OCI-LY1 (cell line): ENCODE measurements around the gene AMDHD2.

ENCODE experiments used
- H2AFZ ChIP-seq: fragments of 200-600 bp; sonication (generic), shearing (Covaris generic); 2 replicates; pipeline ENCODE4 v1.6.0; 2014; ENCODE audit warnings: antibody characterized with exemption, mild to moderate bottlenecking, low read length
- H3F3A ChIP-seq: fragments of 200-600 bp; sonication (generic), shearing (Covaris generic); 2 replicates; pipeline ENCODE4 v1.6.0; 2014; ENCODE audit warnings: mild to moderate bottlenecking, antibody characterized with exemption, low read length, moderate library complexity; ENCODE audit not compliant: insufficient read depth
- H3K27ac ChIP-seq: fragments of 200-600 bp; sonication (generic); 2 replicates; pipeline ENCODE4 v1.5.1; 2014; ENCODE audit warnings: low read length, mixed run types, mild to moderate bottlenecking, low read depth; ENCODE audit not compliant: poor library complexity, severe bottlenecking
- H3K27me3 ChIP-seq: fragments of 200-600 bp; sonication (generic); 2 replicates; pipeline ENCODE4 v1.6.0; 2014; ENCODE audit warnings: antibody characterized with exemption, mild to moderate bottlenecking, low read length, moderate library complexity; ENCODE audit not compliant: insufficient read depth
- H3K36me3 ChIP-seq: fragments of 200-600 bp; sonication (generic); 2 replicates; pipeline ENCODE4 v1.6.1; 2014; ENCODE audit warnings: mild to moderate bottlenecking, antibody characterized with exemption, low read length, moderate library complexity, mixed read lengths; ENCODE audit not compliant: insufficient read depth
- H3K4me1 ChIP-seq: fragments of 200-600 bp; sonication (generic); 2 replicates; pipeline ENCODE4 v1.5.1; 2014; ENCODE audit warnings: mild to moderate bottlenecking, low read length, moderate library complexity; ENCODE audit not compliant: insufficient read depth, severe bottlenecking
- H3K4me2 ChIP-seq: fragments of 200-600 bp; sonication (generic), shearing (Covaris generic); 2 replicates; pipeline ENCODE4 v1.6.1; 2014; ENCODE audit warnings: low read length
- H3K4me3 ChIP-seq: fragments of 200-600 bp; sonication (generic); 2 replicates; pipeline ENCODE4 v1.5.1; 2014; ENCODE audit warnings: low read length, low read depth, mild to moderate bottlenecking, mixed read lengths; ENCODE audit not compliant: poor library complexity, severe bottlenecking
- H3K79me2 ChIP-seq: fragments of 200-600 bp; shearing (Covaris generic); 2 replicates; pipeline ENCODE4 v1.6.1; 2016; ENCODE audit warnings: mixed run types, low read length, mixed read lengths; ENCODE audit not compliant: insufficient read depth
- H3K9ac ChIP-seq: fragments of 200-600 bp; sonication (generic), shearing (Covaris generic); 2 replicates; pipeline ENCODE4 v1.6.1; 2014; ENCODE audit warnings: mild to moderate bottlenecking, low read length, mixed read lengths
- H3K9me2 ChIP-seq: fragments of 200-600 bp; sonication (generic), shearing (Covaris generic); 2 replicates; pipeline ENCODE4 v1.6.1; 2014; ENCODE audit warnings: low read depth, mild to moderate bottlenecking, low read length, mixed read lengths
- H3K9me3 ChIP-seq: fragments of 200-600 bp; shearing (Covaris generic); 2 replicates; pipeline ENCODE4 v1.6.1; 2014; ENCODE audit warnings: low read length, mixed read lengths
- H4K20me1 ChIP-seq: fragments of 200-600 bp; sonication (generic), shearing (Covaris generic); 2 replicates; pipeline ENCODE4 v1.6.0; 2016; ENCODE audit warnings: mild to moderate bottlenecking, low read length; ENCODE audit not compliant: insufficient read depth
- CTCF ChIP-seq: fragments of 200-600 bp; sonication (generic), shearing (Covaris generic); IDR thresholded peaks from 2 replicates; pipeline ENCODE4 v1.5.1; 2017; ENCODE audit warnings: mild to moderate bottlenecking, antibody characterized with exemption, low read length, moderate library complexity, mixed read lengths
- EZH2 ChIP-seq: fragments of 200-600 bp; sonication (generic), shearing (Covaris generic); IDR thresholded peaks from 2 replicates; pipeline ENCODE4 v1.8.0; 2017; ENCODE audit warnings: borderline replicate concordance, mixed run types, mild to moderate bottlenecking, antibody characterized with exemption, low read length, moderate library complexity, mixed read lengths

Gene AMDHD2

GRCh38 chr16:2481676-2482075, 38.5 kb upstream of the AMDHD2 start:
- no peaks in the 10 kb centered on the region; the same call in 1 of the 2 replicates for H3K27me3 ChIP-seq
- H3K9me3 ChIP-seq, result no peaks in the 10 kb centered on the region
- H3K79me2 ChIP-seq, result no peaks in the 10 kb centered on the region
- no peaks in the 10 kb centered on the region for H3K36me3 ChIP-seq
- TF ChIP-seq CTCF (no peak), EZH2 (no peak)
- no peak overlapping the region for H3K27ac ChIP-seq
- H3K4me1 ChIP-seq, result peaks cover under 1% of the 10 kb centered on the region
- no peak overlapping the region for H3K4me2 ChIP-seq
- H2AFZ ChIP-seq, result no peak overlapping the region
- H4K20me1 ChIP-seq, result no peaks in the 10 kb centered on the region
- no peaks in the 10 kb centered on the region for H3F3A ChIP-seq
- H3K4me3 ChIP-seq, result no peak overlapping the region
- no peak overlapping the region for H3K9ac ChIP-seq
- no peaks in the 10 kb centered on the region for H3K9me2 ChIP-seq

GRCh38 chr16:2482249-2482648, 37.9 kb upstream of the AMDHD2 start:
- no peaks in the 10 kb centered on the region for H3K9me2 ChIP-seq
- H3K4me3 ChIP-seq, result no peak overlapping the region
- H3K9ac ChIP-seq, result no peak overlapping the region
- H4K20me1 ChIP-seq, result no peaks in the 10 kb centered on the region
- H3F3A ChIP-seq, result no peaks in the 10 kb centered on the region
- H3K4me1 ChIP-seq, result peaks cover 7% of the 10 kb centered on the region
- no peak overlapping the region for H2AFZ ChIP-seq
- no peaks in the 10 kb centered on the region; the same call in 1 of the 2 replicates for H3K27me3 ChIP-seq
- H3K9me3 ChIP-seq, result no peaks in the 10 kb centered on the region
- no peak overlapping the region for H3K27ac ChIP-seq
- no peaks in the 10 kb centered on the region for H3K79me2 ChIP-seq
- TF ChIP-seq CTCF, result no peak
- no peaks in the 10 kb centered on the region for H3K36me3 ChIP-seq
- H3K4me2 ChIP-seq, result no peak overlapping the region

GRCh38 chr16:2482708-2483534, 37.2 kb upstream of the AMDHD2 start:
- Histone ChIP-seq H3K36me3 (no peaks in the 10 kb centered on the region), H4K20me1 (no peaks in the 10 kb centered on the region), H3K4me1 (peaks cover 8% of the 10 kb centered on the region), H3K9me2 (no peaks in the 10 kb centered on the region), H3K4me3 (no peak overlapping the region), H3K27me3 (no peaks in the 10 kb centered on the region; the same call in 1 of the 2 replicates), H2AFZ (no peak overlapping the region), H3K79me2 (no peaks in the 10 kb centered on the region), H3F3A (no peaks in the 10 kb centered on the region), H3K27ac (no peak overlapping the region), H3K9me3 (no peaks in the 10 kb centered on the region), H3K9ac (no peak overlapping the region), H3K4me2 (no peak overlapping the region)
- no peak for TF ChIP-seq EZH2
- TF ChIP-seq CTCF, result no peak
